HG03521 (cell line): ENCODE data around the gene TRAF3.

ENCODE experiments used
- ATAC-seq: cut with Tn5 transposase; IDR thresholded peaks from one replicate; pipeline ENCODE4 v1.9.1; 2021; ENCODE audit warnings: mild to moderate bottlenecking, moderate library complexity; ENCODE audit not compliant: unreplicated experiment

The TRAF3 gene

GRCh38 chr14:102931580-102932285 lies 154.5 kb downstream of the TRAF3 start:
- ATAC-seq, result no peak

GRCh38 chr14:102932484-102933248 lies 155.4 kb downstream of the TRAF3 start:
- no peak for ATAC-seq

GRCh38 chr14:102933618-102934231 lies 156.5 kb downstream of the TRAF3 start:
- ATAC-seq, result no peak

GRCh38 chr14:102935756-102936155 lies 158.5 kb downstream of the TRAF3 start:
- no peak for ATAC-seq

GRCh38 chr14:102937331-102938175 lies 160.3 kb downstream of the TRAF3 start:
- ATAC-seq, result no peak

- ATAC-seq, result no peak
Observed at GRCh38 chr14:102938191-102938590, 160.9 kb downstream of the TRAF3 start.

GRCh38 chr14:102939329-102939728 lies 162.1 kb downstream of the TRAF3 start:
- no peak for ATAC-seq

GRCh38 chr14:102939820-102940561 lies 162.7 kb downstream of the TRAF3 start:
- ATAC-seq, result no peak

- ATAC-seq, result no peak
Observed at GRCh38 chr14:102940729-102941362, 163.6 kb downstream of the TRAF3 start.

- ATAC-seq, result no peak
Observed at GRCh38 chr14:102941419-102942011, 164.3 kb downstream of the TRAF3 start.

- ATAC-seq, result no peak
Observed at GRCh38 chr14:102942069-102942468, 164.8 kb downstream of the TRAF3 start.

GRCh38 chr14:102943454-102943853 lies 166.2 kb downstream of the TRAF3 start:
- ATAC-seq, result no peak

- ATAC-seq, result no peak
Observed at GRCh38 chr14:102943979-102944378, 166.7 kb downstream of the TRAF3 start.

GRCh38 chr14:102944448-102945330 lies 167.4 kb downstream of the TRAF3 start:
- ATAC-seq, result no peak

- ATAC-seq, result no peak
Observed at GRCh38 chr14:102945346-102946130, 168.3 kb downstream of the TRAF3 start.

GRCh38 chr14:102947321-102948103 lies 170.3 kb downstream of the TRAF3 start:
- ATAC-seq, result no peak

- no peak for ATAC-seq
Observed at GRCh38 chr14:102948698-102949061, 171.4 kb downstream of the TRAF3 start.
